Uterus (tissue), 2 donors: ENCODE results near the gene DISP3.

Experiments
- POLR2A ChIP-seq, 2 donors: fragments of 450-650 bp; IDR thresholded peaks; one replicate each; pipeline ENCODE4 v1.6.1; 2016; ENCODE audit warnings: antibody characterized with exemption in 2 of 2, mild to moderate bottlenecking in 1 of 2, moderate library complexity in 1 of 2
- TF ChIP-seq, protein P1 (sequence below), 4 experiments: fragments of 200-600 bp in 2 of 4; fragments of 450-650 bp in 2 of 4; sonication (generic) in 2 of 4; IDR thresholded peaks; one replicate each; pipeline ENCODE4 v1.5.1; 2016 to 2019; ENCODE audit warnings: antibody characterized with exemption in 4 of 4, mild to moderate bottlenecking in 2 of 4, moderate library complexity in 1 of 4

DNA sequence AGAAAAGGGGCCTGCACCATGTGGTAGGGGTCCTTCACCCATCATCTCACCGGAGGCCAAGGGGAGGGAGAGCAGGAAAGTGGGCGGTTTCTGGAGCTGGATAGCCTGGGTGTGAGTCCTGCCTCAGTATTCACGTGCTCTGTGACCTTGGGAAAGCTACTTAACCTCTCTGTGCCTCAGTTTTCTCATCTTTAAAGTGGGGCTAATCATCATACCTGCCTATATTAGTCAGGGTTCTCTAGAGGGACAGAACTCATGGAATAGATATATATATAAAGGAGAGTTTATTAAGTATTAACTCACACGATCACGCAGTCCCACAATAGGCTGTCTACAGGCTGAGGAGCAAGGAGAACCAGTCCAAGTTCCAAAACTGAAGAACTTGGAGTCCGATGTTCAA lies 96.6 kb downstream of the DISP3 start:
- TF ChIP-seq, protein P1, sequence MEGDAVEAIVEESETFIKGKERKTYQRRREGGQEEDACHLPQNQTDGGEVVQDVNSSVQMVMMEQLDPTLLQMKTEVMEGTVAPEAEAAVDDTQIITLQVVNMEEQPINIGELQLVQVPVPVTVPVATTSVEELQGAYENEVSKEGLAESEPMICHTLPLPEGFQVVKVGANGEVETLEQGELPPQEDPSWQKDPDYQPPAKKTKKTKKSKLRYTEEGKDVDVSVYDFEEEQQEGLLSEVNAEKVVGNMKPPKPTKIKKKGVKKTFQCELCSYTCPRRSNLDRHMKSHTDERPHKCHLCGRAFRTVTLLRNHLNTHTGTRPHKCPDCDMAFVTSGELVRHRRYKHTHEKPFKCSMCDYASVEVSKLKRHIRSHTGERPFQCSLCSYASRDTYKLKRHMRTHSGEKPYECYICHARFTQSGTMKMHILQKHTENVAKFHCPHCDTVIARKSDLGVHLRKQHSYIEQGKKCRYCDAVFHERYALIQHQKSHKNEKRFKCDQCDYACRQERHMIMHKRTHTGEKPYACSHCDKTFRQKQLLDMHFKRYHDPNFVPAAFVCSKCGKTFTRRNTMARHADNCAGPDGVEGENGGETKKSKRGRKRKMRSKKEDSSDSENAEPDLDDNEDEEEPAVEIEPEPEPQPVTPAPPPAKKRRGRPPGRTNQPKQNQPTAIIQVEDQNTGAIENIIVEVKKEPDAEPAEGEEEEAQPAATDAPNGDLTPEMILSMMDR (IDR thresholded peaks at IDR 0.05) = no peak
- TF ChIP-seq POLR2A (IDR thresholded peaks at IDR 0.05) = no peak
